HepG2 (cell line): Measurements from ENCODE around the gene NME2. TPM values are rescaled to one million over a fixed set of nuclear protein-coding genes. Genes with fewer than 3 reads are reported as not detected.

Experiments
- MXD4 ChIP-seq: IDR thresholded peaks from 2 replicates; pipeline ENCODE4 v1.6.1; 2016; ENCODE audit warnings: mild to moderate bottlenecking, missing biosample characterization, missing genetic modification reagents
- NCOA2 ChIP-seq: sonication (generic); formaldehyde crosslinking; IDR thresholded peaks from 2 replicates; pipeline ENCODE4 v1.8.0; 2022; ENCODE audit warnings: inconsistent platforms
- ZKSCAN5 ChIP-seq: sonication (generic); formaldehyde crosslinking; IDR thresholded peaks from 2 replicates; pipeline ENCODE4 v1.5.1; 2020; ENCODE audit warnings: mild to moderate bottlenecking, missing genetic modification reagents
- ZNF260 ChIP-seq: sonication (generic); formaldehyde crosslinking; IDR thresholded peaks from 2 replicates; pipeline ENCODE4 v1.4.0; 2020; ENCODE audit warnings: missing genetic modification reagents, low read depth, mild to moderate bottlenecking, borderline replicate concordance
- ZNF607 ChIP-seq: sonication (generic); formaldehyde crosslinking; IDR thresholded peaks from 2 replicates; pipeline ENCODE4 v1.5.1; 2020; ENCODE audit warnings: missing genetic modification reagents, mild to moderate bottlenecking, borderline replicate concordance
- ZNF891 ChIP-seq: sonication (generic); formaldehyde crosslinking; IDR thresholded peaks from 2 replicates; pipeline ENCODE4 v1.5.0; 2020; ENCODE audit warnings: mild to moderate bottlenecking, missing genetic modification reagents
- polyA plus RNA-seq, 8 experiments: library from polyadenylated mRNA; depleted of rRNA in 3 of 8; stranded (reverse) in 7 of 8; unstranded in 1 of 8; fragments of >200 nt; fragmentation: Illumina TruSeq in 4 of 8; extraction: Trizol in 4 of 8; gene quantifications; 2 replicates each; pipeline versions ENCODE4 v1.2.1 to v1.2.3, GENCODE V29; 2011 to 2016; ENCODE audit warnings: low read depth in 4 of 8, missing spikeins in 1 of 8, mixed read lengths in 1 of 8; ENCODE audit not compliant: insufficient read depth in 1 of 8
- total RNA-seq, 5 experiments: library from RNA; depleted of rRNA; stranded (reverse); fragments of >200 nt; fragmentation: Illumina TruSeq; extraction: Trizol; gene quantifications; 2 replicates each; pipeline ENCODE4 v1.2.3, GENCODE V29; 2016; ENCODE audit warnings: low read depth in 1 of 5
- TF ChIP-seq, protein P1 (sequence below): IDR thresholded peaks from 2 replicates; pipeline ENCODE4 v1.6.1; 2012; ENCODE audit warnings: low read depth, low read length, improper control_type of control experiment
- TF ChIP-seq, protein P2 (sequence below): sonication (generic); formaldehyde crosslinking; IDR thresholded peaks from 2 replicates; pipeline ENCODE4 v1.4.0; 2020; ENCODE audit warnings: missing genetic modification reagents, borderline replicate concordance
- TF ChIP-seq, protein P3 (sequence below): sonication (generic); formaldehyde crosslinking; IDR thresholded peaks from 2 replicates; pipeline ENCODE4 v1.4.0; 2020; ENCODE audit warnings: missing genetic modification reagents
- TF ChIP-seq, protein P4 (sequence below): sonication (generic); formaldehyde crosslinking; IDR thresholded peaks from 2 replicates; pipeline ENCODE4 v1.5.0; 2020; ENCODE audit warnings: missing genetic modification reagents, mild to moderate bottlenecking, borderline replicate concordance
- TF ChIP-seq, protein P5 (sequence below): sonication (generic); formaldehyde crosslinking; IDR thresholded peaks from 2 replicates; pipeline ENCODE4 v1.4.0; 2020; ENCODE audit warnings: missing genetic modification reagents
- TF ChIP-seq, protein P6 (sequence below): IDR thresholded peaks from 2 replicates; pipeline ENCODE4 v1.6.1; 2016; ENCODE audit warnings: low read depth, borderline replicate concordance
- TF ChIP-seq, protein P7 (sequence below): sonication (generic); formaldehyde crosslinking; IDR thresholded peaks from 2 replicates; pipeline ENCODE4 v1.4.0; 2020; ENCODE audit warnings: missing genetic modification reagents

NME2 gene
- total and polyA plus RNA-seq, 2 of the 13 experiments (the other 11 are each of a cell fraction or from before 2014, with no cell fraction given): 790 to 1,213 TPM

DNA sequence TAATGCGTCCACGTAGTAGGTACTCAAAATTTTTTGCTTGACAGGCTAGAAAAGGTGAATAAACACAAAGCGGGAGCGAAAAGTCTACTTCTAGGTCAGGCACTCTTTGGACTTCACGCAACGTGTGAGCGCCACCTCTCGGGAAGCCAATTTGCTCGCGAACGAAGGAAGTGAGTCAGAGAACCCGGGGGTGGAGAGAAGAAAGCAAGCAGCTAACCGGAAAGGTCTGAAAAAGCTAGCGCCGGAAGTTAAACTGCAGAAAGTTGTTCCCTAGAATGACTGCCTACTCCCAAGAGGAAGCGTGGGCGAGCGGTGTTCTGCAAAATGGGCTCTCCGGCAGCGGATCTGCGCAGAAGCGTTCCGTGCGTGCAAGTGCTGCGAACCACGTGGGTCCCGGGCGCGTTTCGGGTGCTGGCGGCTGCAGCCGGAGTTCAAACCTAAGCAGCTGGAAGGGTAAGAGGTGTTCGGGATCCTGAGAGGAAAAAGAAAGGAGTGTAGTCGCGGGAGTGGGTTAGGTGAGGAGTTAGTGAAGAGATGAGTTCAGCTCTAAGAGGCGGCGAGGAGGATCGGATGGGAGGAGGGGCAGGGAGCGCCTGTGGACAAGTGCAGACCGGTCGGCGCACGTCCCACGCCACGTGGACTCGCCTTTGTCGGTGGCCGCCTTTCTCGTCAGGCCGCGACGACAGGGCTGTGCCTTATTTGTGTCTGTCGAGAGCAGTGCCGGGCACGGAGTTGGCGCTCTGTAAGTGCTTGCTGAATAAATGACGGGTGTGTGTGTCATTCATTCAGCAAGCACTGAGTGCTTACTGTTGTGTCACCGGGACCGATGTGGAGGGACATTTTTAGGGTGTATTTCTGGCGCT is 12.8 kb upstream of the NME2 start, which contains the start of gene NME1 (continued):
- TF ChIP-seq, protein P1, sequence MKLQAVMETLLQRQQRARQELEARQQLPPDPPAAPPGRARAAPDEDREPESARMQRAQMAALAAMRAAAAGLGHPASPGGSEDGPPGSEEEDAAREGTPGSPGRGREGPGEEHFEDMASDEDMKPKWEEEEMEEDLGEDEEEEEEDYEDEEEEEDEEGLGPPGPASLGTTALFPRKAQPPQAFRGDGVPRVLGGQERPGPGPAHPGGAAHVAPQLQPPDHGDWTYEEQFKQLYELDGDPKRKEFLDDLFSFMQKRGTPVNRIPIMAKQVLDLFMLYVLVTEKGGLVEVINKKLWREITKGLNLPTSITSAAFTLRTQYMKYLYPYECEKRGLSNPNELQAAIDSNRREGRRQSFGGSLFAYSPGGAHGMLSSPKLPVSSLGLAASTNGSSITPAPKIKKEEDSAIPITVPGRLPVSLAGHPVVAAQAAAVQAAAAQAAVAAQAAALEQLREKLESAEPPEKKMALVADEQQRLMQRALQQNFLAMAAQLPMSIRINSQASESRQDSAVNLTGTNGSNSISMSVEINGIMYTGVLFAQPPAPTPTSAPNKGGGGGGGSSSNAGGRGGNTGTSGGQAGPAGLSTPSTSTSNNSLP: peak; percentile 66; the same call in 1 of the 2 replicates
- TF ChIP-seq MXD4 (CRISPR knock-in tag): peak; percentile 100
- TF ChIP-seq, protein P2, sequence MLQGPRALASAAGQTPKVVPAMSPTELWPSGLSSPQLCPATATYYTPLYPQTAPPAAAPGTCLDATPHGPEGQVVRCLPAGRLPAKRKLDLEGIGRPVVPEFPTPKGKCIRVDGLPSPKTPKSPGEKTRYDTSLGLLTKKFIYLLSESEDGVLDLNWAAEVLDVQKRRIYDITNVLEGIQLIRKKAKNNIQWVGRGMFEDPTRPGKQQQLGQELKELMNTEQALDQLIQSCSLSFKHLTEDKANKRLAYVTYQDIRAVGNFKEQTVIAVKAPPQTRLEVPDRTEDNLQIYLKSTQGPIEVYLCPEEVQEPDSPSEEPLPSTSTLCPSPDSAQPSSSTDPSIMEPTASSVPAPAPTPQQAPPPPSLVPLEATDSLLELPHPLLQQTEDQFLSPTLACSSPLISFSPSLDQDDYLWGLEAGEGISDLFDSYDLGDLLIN (CRISPR knock-in tag): peak; percentile 95
- peak; percentile 82; the same call in 1 of the 2 replicates for TF ChIP-seq ZKSCAN5 (CRISPR knock-in tag)
- TF ChIP-seq ZNF891 (CRISPR knock-in tag): peak; percentile 96
- TF ChIP-seq, protein P3, sequence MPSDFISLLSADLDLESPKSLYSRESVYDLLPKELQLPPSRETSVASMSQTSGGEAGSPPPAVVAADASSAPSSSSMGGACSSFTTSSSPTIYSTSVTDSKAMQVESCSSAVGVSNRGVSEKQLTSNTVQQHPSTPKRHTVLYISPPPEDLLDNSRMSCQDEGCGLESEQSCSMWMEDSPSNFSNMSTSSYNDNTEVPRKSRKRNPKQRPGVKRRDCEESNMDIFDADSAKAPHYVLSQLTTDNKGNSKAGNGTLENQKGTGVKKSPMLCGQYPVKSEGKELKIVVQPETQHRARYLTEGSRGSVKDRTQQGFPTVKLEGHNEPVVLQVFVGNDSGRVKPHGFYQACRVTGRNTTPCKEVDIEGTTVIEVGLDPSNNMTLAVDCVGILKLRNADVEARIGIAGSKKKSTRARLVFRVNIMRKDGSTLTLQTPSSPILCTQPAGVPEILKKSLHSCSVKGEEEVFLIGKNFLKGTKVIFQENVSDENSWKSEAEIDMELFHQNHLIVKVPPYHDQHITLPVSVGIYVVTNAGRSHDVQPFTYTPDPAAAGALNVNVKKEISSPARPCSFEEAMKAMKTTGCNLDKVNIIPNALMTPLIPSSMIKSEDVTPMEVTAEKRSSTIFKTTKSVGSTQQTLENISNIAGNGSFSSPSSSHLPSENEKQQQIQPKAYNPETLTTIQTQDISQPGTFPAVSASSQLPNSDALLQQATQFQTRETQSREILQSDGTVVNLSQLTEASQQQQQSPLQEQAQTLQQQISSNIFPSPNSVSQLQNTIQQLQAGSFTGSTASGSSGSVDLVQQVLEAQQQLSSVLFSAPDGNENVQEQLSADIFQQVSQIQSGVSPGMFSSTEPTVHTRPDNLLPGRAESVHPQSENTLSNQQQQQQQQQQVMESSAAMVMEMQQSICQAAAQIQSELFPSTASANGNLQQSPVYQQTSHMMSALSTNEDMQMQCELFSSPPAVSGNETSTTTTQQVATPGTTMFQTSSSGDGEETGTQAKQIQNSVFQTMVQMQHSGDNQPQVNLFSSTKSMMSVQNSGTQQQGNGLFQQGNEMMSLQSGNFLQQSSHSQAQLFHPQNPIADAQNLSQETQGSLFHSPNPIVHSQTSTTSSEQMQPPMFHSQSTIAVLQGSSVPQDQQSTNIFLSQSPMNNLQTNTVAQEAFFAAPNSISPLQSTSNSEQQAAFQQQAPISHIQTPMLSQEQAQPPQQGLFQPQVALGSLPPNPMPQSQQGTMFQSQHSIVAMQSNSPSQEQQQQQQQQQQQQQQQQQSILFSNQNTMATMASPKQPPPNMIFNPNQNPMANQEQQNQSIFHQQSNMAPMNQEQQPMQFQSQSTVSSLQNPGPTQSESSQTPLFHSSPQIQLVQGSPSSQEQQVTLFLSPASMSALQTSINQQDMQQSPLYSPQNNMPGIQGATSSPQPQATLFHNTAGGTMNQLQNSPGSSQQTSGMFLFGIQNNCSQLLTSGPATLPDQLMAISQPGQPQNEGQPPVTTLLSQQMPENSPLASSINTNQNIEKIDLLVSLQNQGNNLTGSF: peak; percentile 93
- TF ChIP-seq, protein P4, sequence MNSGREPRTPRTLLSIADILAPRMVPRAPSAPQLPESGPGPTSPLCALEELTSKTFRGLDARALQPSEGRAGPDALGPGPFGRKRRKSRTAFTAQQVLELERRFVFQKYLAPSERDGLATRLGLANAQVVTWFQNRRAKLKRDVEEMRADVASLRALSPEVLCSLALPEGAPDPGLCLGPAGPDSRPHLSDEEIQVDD (CRISPR knock-in tag): peak; percentile 96
- TF ChIP-seq ZNF607 (CRISPR knock-in tag): peak; percentile 99
- TF ChIP-seq NCOA2 (CRISPR knock-in tag): peak; percentile 87
- no peak for TF ChIP-seq ZNF260 (CRISPR knock-in tag)
- TF ChIP-seq, protein P5, sequence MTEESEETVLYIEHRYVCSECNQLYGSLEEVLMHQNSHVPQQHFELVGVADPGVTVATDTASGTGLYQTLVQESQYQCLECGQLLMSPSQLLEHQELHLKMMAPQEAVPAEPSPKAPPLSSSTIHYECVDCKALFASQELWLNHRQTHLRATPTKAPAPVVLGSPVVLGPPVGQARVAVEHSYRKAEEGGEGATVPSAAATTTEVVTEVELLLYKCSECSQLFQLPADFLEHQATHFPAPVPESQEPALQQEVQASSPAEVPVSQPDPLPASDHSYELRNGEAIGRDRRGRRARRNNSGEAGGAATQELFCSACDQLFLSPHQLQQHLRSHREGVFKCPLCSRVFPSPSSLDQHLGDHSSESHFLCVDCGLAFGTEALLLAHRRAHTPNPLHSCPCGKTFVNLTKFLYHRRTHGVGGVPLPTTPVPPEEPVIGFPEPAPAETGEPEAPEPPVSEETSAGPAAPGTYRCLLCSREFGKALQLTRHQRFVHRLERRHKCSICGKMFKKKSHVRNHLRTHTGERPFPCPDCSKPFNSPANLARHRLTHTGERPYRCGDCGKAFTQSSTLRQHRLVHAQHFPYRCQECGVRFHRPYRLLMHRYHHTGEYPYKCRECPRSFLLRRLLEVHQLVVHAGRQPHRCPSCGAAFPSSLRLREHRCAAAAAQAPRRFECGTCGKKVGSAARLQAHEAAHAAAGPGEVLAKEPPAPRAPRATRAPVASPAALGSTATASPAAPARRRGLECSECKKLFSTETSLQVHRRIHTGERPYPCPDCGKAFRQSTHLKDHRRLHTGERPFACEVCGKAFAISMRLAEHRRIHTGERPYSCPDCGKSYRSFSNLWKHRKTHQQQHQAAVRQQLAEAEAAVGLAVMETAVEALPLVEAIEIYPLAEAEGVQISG: peak; percentile 98
- TF ChIP-seq, protein P6, sequence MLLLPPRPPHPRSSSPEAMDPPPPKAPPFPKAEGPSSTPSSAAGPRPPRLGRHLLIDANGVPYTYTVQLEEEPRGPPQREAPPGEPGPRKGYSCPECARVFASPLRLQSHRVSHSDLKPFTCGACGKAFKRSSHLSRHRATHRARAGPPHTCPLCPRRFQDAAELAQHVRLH (CRISPR knock-in tag): peak; percentile 100
- TF ChIP-seq, protein P7, sequence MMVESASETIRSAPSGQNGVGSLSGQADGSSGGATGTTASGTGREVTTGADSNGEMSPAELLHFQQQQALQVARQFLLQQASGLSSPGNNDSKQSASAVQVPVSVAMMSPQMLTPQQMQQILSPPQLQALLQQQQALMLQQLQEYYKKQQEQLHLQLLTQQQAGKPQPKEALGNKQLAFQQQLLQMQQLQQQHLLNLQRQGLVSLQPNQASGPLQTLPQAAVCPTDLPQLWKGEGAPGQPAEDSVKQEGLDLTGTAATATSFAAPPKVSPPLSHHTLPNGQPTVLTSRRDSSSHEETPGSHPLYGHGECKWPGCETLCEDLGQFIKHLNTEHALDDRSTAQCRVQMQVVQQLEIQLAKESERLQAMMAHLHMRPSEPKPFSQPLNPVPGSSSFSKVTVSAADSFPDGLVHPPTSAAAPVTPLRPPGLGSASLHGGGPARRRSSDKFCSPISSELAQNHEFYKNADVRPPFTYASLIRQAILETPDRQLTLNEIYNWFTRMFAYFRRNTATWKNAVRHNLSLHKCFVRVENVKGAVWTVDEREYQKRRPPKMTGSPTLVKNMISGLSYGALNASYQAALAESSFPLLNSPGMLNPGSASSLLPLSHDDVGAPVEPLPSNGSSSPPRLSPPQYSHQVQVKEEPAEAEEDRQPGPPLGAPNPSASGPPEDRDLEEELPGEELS (CRISPR knock-in tag): peak; percentile 91
